LoVo (cell line): Measurements from ENCODE around the gene KRT74.

Experiments used
- DNase-seq: peaks from one replicate; pipeline ENCODE4 v3.0.0-alpha.2; 2016; ENCODE audit warnings: low spot score

The KRT74 gene

GRCh38 chr12:52537101-52537500 lies 36.5 kb downstream of the KRT74 start:
- DNase-seq = no peak

GRCh38 chr12:52535574-52535973 lies 38.1 kb downstream of the KRT74 start:
- DNase-seq = no peak

GRCh38 chr12:52534482-52534881 lies 39.2 kb downstream of the KRT74 start:
- no peak for DNase-seq

- no peak for DNase-seq
These were observed 39.8 kb downstream of the KRT74 start for GRCh38 chr12:52533686-52534470.

- DNase-seq = no peak
These were observed 41.0 kb downstream of the KRT74 start for GRCh38 chr12:52532636-52533035.

- DNase-seq = no peak
These were observed 41.9 kb downstream of the KRT74 start for GRCh38 chr12:52531566-52532300.

GRCh38 chr12:52530905-52531304 lies 42.7 kb downstream of the KRT74 start:
- DNase-seq = no peak

- no peak for DNase-seq
These were observed 43.3 kb downstream of the KRT74 start for GRCh38 chr12:52530366-52530765.

GRCh38 chr12:52529846-52530245 lies 43.8 kb downstream of the KRT74 start:
- DNase-seq = no peak

- DNase-seq = no peak
These were observed 44.2 kb downstream of the KRT74 start for GRCh38 chr12:52529417-52529816.

GRCh38 chr12:52528641-52529143 lies 45.0 kb downstream of the KRT74 start:
- DNase-seq = no peak

- no peak for DNase-seq
These were observed 46.4 kb downstream of the KRT74 start for GRCh38 chr12:52527121-52527800.

GRCh38 chr12:52526511-52526951 lies 47.1 kb downstream of the KRT74 start:
- DNase-seq = no peak

- DNase-seq = no peak
These were observed 47.8 kb downstream of the KRT74 start for GRCh38 chr12:52525661-52526499.

GRCh38 chr12:52524898-52525591 lies 48.6 kb downstream of the KRT74 start:
- no peak for DNase-seq

GRCh38 chr12:52524241-52524897 lies 49.3 kb downstream of the KRT74 start:
- DNase-seq = no peak

- no peak for DNase-seq
These were observed 49.8 kb downstream of the KRT74 start for GRCh38 chr12:52523824-52524223.

- DNase-seq = peak; percentile 90
These were observed 51.2 kb downstream of the KRT74 start for GRCh38 chr12:52522346-52523011.

GRCh38 chr12:52521568-52522266 lies 51.9 kb downstream of the KRT74 start:
- DNase-seq = peak; percentile 62
